Measurements from ENCODE around the gene ILF3. TPM values are rescaled to one million over a fixed set of nuclear protein-coding genes. Genes with fewer than 3 reads are reported as not detected.
A peak's percentile ranks its signal among the peaks of the same experiment; 100 is the strongest.

ILF3 gene
- total RNA-seq, 1 donor from 2014 or later, result 524 TPM

GRCh38 chr19:10617409-10618121 lies 36.6 kb upstream of the ILF3 start:
- DNase-seq (ENCODE audit: extremely low spot score, unreplicated experiment), result no peak
- Mint-ChIP-seq H3K36me3 (peaks cover 8% of the 10 kb centered on the region), H3K27ac (peak overlapping the region; percentile 97), H3K4me3 (peak overlapping the region; percentile 77), H3K4me1 (ENCODE audit: unreplicated experiment) (peaks cover 6% of the 10 kb centered on the region), H3K27me3 (no peaks in the 10 kb centered on the region), H3K9me3 (no peaks in the 10 kb centered on the region)
- no peak for TF ChIP-seq CTCF (conservative IDR thresholded peaks at IDR 0.05)

GRCh38 chr19:10618846-10619245 lies 35.3 kb upstream of the ILF3 start:
- Mint-ChIP-seq H3K27me3 (no peaks in the 10 kb centered on the region), H3K27ac (peak overlapping the region; percentile 43), H3K4me1 (ENCODE audit: unreplicated experiment) (peaks cover 6% of the 10 kb centered on the region), H3K9me3 (no peaks in the 10 kb centered on the region), H3K36me3 (peaks cover 5% of the 10 kb centered on the region), H3K4me3 (no peak overlapping the region)
- DNase-seq (ENCODE audit: extremely low spot score, unreplicated experiment), result no peak
- TF ChIP-seq CTCF (conservative IDR thresholded peaks at IDR 0.05), result no peak

DNA sequence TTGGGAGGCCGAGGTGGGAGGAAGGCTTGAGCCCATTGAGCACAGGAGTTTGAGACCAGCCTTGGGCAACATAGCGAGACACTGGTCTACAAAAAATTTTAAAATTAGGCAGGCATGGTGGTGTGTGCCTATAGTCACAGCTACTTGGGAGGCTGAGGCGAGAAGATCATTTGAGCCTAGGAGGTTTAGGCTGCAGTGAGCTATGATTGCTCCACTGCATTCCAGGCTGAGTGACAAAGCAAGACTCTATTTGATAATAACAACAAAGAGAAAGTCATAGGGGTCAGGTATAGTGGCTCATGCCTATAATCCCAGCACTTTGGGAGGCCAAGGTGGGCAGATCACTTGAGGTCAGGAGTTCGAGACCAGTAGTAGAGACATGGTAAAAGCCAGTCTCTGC lies 33.4 kb upstream of the ILF3 start:
- peak overlapping the region; percentile 85 for H3K27ac Mint-ChIP-seq
- peaks cover 7% of the 10 kb centered on the region for H3K4me1 Mint-ChIP-seq (ENCODE audit: unreplicated experiment)
- no peak for TF ChIP-seq CTCF (conservative IDR thresholded peaks at IDR 0.05)
- H3K9me3 Mint-ChIP-seq, result no peaks in the 10 kb centered on the region
- no peak for DNase-seq (ENCODE audit: extremely low spot score, unreplicated experiment)
- H3K36me3 Mint-ChIP-seq, result peaks cover 5% of the 10 kb centered on the region
- no peaks in the 10 kb centered on the region for H3K27me3 Mint-ChIP-seq
- H3K4me3 Mint-ChIP-seq, result peak overlapping the region; percentile 19

DNA sequence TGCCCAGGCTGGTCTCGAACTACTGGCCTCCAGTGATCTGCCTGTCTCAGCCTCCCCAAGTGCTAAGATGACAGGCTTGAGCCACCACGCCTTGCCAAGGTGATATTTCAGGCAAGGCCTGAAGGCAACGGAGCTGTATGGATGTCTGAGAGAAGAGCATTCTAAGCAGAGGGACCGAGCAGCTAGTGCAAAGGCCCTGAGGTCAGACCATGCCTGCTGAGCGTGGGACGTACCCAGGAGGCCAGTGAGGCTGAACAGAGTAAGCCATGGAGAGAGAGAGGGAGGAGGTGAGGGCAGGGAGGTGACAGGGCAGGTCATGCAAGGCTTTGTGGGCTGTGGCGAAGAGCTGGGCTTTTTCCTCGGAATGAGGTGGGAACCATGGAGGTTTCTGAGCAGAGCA lies 32.2 kb upstream of the ILF3 start:
- no peaks in the 10 kb centered on the region for H3K27me3 Mint-ChIP-seq
- TF ChIP-seq CTCF (conservative IDR thresholded peaks at IDR 0.05), result no peak

DNA sequence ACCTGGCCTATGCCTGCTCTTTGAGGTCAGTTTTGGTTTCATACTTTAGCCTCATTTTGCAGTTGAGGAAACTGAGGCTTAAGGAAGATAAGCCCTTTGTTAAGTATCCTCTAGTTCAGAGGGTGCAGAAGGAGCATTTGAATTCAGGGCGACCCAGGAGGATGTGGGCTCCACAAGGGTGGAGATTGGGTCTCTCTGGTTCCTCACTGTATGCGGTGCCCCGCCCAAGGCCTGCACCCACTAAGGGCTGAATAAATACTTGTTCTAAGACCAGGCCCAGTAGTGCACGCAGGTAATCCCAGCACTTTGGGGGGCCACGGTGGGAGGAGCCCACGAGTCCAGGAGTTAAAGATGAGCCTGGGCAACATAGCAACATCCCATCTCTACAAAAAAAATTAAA lies 29.6 kb upstream of the ILF3 start:
- DNase-seq (ENCODE audit: extremely low spot score, unreplicated experiment), result no peak
- no peaks in the 10 kb centered on the region for H3K27me3 Mint-ChIP-seq
- H3K4me1 Mint-ChIP-seq (ENCODE audit: unreplicated experiment), result peaks cover 11% of the 10 kb centered on the region
- peaks cover 15% of the 10 kb centered on the region for H3K36me3 Mint-ChIP-seq
- TF ChIP-seq CTCF (conservative IDR thresholded peaks at IDR 0.05), result no peak
- no peaks in the 10 kb centered on the region for H3K9me3 Mint-ChIP-seq
- peak overlapping the region; percentile 87 for H3K27ac Mint-ChIP-seq
- peak overlapping the region; percentile 86 for H3K4me3 Mint-ChIP-seq

More for the DNA sequence above, 32.2 kb upstream of the ILF3 start:
- H3K4me3 Mint-ChIP-seq, result no peak overlapping the region
- H3K9me3 Mint-ChIP-seq, result no peaks in the 10 kb centered on the region
- H3K36me3 Mint-ChIP-seq, result peaks cover 5% of the 10 kb centered on the region
- no peak for DNase-seq (ENCODE audit: extremely low spot score, unreplicated experiment)
- H3K4me1 Mint-ChIP-seq (ENCODE audit: unreplicated experiment), result peaks cover 11% of the 10 kb centered on the region
- H3K27ac Mint-ChIP-seq, result peak overlapping the region; percentile 61
